Spleen (tissue), 11 donors: ENCODE results near the gene MADD. TPM values are rescaled to one million over a fixed set of nuclear protein-coding genes. Genes with fewer than 3 reads are reported as not detected.

Source experiments
- DNase-seq: peaks from one replicate; pipeline ENCODE4 v3.0.0-alpha.2; 2020
- H3K27ac ChIP-seq, 8 donors: fragments of 200-600 bp; sonication (generic) in 7 of 8; 1 replicate in 4 of 8; 2 replicates in 4 of 8; pipeline versions ENCODE4 v1.5.0 to v1.8.0; 2016 to 2021; ENCODE audit warnings: inconsistent platforms in 4 of 8, mild to moderate bottlenecking in 4 of 8, moderate library complexity in 1 of 8
- H3K27me3 ChIP-seq, 7 donors: fragments of 200-600 bp; sonication (generic) in 6 of 7; replicated peaks in 1 of 7; 1 replicate in 4 of 7; 2 replicates in 3 of 7; pipeline versions ENCODE4 v1.5.0 to v1.8.0; 2016 to 2021; ENCODE audit warnings: inconsistent platforms in 3 of 7, mild to moderate bottlenecking in 1 of 7
- H3K36me3 ChIP-seq, 6 donors: fragments of 200-600 bp; sonication (generic) in 5 of 6; 1 replicate in 4 of 6; 2 replicates in 2 of 6; pipeline versions ENCODE4 v1.5.0 to v1.8.0; 2016 to 2021; ENCODE audit warnings: inconsistent platforms in 2 of 6
- H3K4me1 ChIP-seq, 6 donors: fragments of 200-600 bp; sonication (generic) in 5 of 6; 1 replicate in 3 of 6; 2 replicates in 3 of 6; pipeline versions ENCODE4 v1.5.0 to v1.8.0; 2016 to 2021; ENCODE audit warnings: inconsistent platforms in 3 of 6
- H3K4me3 ChIP-seq, 8 donors: fragments of 200-600 bp; sonication (generic) in 7 of 8; 1 replicate in 4 of 8; 2 replicates in 4 of 8; pipeline versions ENCODE4 v1.5.0 to v1.8.0; 2016 to 2021; ENCODE audit warnings: inconsistent platforms in 4 of 8, mild to moderate bottlenecking in 4 of 8, moderate library complexity in 2 of 8
- H3K9me3 ChIP-seq, 8 donors: fragments of 200-600 bp; sonication (generic) in 7 of 8; 1 replicate in 4 of 8; 2 replicates in 4 of 8; pipeline versions ENCODE4 v1.5.0 to v1.8.0; 2016 to 2021; ENCODE audit warnings: inconsistent platforms in 4 of 8
- POLR2A ChIP-seq, 3 donors: fragments of 450-650 bp; IDR thresholded peaks; one replicate each; pipeline ENCODE4 v1.5.1; 2017; ENCODE audit warnings: antibody characterized with exemption in 3 of 3, mild to moderate bottlenecking in 1 of 3
- POLR2AphosphoS5 ChIP-seq, 3 donors: sonication (generic); formaldehyde crosslinking; IDR thresholded peaks; one replicate each; pipeline ENCODE4 v1.5.1; 2017; ENCODE audit warnings: antibody characterized with exemption in 3 of 3
- WGBS, 5 donors: extraction: QIAGEN DNeasy Blood & Tissue Kit in 3 of 5; methylation state at CpG; one replicate each; pipeline versions ENCODE4 v1.1.5 to v1.1.7; 2013 to 2018; 5-methylcytosine and 5-hydroxymethylcytosine counted together
- intact Hi-C: fragments of 100-400 bp; cut with DNase I; formaldehyde crosslinking; loops from one replicate; pipeline ENCODE4 v1.15.0; 2023; ENCODE audit warnings: low total_unique reads
- polyA plus RNA-seq, 3 donors: library from polyadenylated mRNA; stranded (reverse); fragments of 200-250 nt; gene quantifications; one replicate each; pipeline ENCODE4 v1.2.1, GENCODE V29; 2013
- total RNA-seq, 7 donors: library from RNA; depleted of rRNA in 3 of 7; stranded (reverse); fragments of >200 nt in 3 of 7; fragmentation: NEBNext Ultra II Directional in 4 of 7; extraction: Animal tissue kit (Norgen Biotek cat#: 25700) in 4 of 7; gene quantifications; one replicate each; pipeline versions ENCODE4 v1.1.0 to v1.2.1, GENCODE V29; 2016 to 2021
- TF ChIP-seq, protein P1 (sequence below), 11 experiments: fragments of 200-600 bp in 7 of 11; fragments of 450-650 bp in 4 of 11; sonication (generic) in 4 of 11; IDR thresholded peaks in 8 of 11; conservative IDR thresholded peaks in 3 of 11; 1 replicate in 7 of 11; 2 replicates in 4 of 11; pipeline versions ENCODE4 v1.4.0 to v1.8.0; 2016 to 2021; ENCODE audit warnings: antibody characterized with exemption in 11 of 11, inconsistent platforms in 4 of 11, mild to moderate bottlenecking in 1 of 11
- donor health status: healthy with polysubstance abuse.
- donor health status: DM: no; HTN: no; CAD: no; lungs with moderate emphysema.
- donor health status: DM: no; HTN: no; CAD: no.
- donor health status: Bipolar disorder and iron deficiency.
- donor health status: healthy.
- donor health status: DM: no; HTN: no; CAD: no.
- donor health status: DM: yes; HTN: yes; CAD: no.

MADD gene
- total and polyA plus RNA-seq, 10 donors: 15.7 to 82.4 (median 63.3) TPM

DNA sequence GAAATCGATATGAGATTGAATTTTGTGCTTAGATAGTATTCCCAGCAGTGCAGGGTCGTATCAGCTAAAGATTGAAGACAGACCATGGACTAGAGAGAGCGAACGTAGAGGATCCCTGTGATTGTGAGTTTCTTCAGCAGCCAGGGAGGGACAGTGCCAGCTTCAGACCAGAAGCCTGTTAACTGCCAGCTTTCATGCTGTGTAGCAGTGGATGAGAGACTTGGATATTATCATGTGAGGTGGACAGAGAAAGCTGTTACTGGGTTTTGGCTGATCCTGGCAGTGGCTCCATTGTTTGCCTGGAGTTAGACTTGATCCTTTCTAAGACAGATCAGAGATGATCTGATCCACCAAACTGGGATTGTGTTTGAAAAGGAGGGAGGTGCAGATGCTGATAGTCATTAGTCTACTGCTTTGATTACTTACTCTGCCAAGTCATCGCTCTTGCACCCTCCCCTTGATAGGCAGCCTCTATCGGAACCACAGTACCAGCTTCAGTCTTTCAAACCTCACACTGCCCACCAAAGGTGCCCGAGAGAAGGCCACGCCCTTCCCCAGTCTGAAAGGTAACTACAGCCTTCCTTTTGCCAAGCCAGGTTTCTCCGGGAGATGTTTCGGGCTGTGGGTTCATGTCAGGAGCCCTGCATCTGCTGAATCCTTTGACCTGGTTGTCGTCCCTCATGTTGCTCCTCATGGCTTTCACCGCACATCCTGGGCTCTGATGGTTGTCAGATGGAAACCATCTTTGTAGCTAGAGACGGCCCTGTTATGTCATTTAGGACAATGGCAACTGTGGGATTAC, 16.2 kb downstream of the MADD start:
- intact Hi-C loops: no loop called here
- Histone ChIP-seq H3K27me3 (no peaks in the 10 kb centered on the region), H3K4me1 (no peaks in the 10 kb centered on the region), H3K36me3 (peaks cover 0 to 100% (median 99%) of the 10 kb centered on the region in 6 donors), H3K27ac (no peak overlapping the region), H3K4me3 (no peak overlapping the region), H3K9me3 (no peaks in the 10 kb centered on the region)
- WGBS, 5 donors: 95 to 98% (median 95%) methylated on average over 13 of the region's 13 CpGs
- DNase-seq: no peak
- no peak for TF ChIP-seq POLR2A (IDR thresholded peaks at IDR 0.05)
- TF ChIP-seq, protein P1, sequence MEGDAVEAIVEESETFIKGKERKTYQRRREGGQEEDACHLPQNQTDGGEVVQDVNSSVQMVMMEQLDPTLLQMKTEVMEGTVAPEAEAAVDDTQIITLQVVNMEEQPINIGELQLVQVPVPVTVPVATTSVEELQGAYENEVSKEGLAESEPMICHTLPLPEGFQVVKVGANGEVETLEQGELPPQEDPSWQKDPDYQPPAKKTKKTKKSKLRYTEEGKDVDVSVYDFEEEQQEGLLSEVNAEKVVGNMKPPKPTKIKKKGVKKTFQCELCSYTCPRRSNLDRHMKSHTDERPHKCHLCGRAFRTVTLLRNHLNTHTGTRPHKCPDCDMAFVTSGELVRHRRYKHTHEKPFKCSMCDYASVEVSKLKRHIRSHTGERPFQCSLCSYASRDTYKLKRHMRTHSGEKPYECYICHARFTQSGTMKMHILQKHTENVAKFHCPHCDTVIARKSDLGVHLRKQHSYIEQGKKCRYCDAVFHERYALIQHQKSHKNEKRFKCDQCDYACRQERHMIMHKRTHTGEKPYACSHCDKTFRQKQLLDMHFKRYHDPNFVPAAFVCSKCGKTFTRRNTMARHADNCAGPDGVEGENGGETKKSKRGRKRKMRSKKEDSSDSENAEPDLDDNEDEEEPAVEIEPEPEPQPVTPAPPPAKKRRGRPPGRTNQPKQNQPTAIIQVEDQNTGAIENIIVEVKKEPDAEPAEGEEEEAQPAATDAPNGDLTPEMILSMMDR (IDR thresholded peaks at IDR 0.05 in 8 of 11, conservative IDR thresholded peaks at IDR 0.05 in 3 of 11): no peak

DNA sequence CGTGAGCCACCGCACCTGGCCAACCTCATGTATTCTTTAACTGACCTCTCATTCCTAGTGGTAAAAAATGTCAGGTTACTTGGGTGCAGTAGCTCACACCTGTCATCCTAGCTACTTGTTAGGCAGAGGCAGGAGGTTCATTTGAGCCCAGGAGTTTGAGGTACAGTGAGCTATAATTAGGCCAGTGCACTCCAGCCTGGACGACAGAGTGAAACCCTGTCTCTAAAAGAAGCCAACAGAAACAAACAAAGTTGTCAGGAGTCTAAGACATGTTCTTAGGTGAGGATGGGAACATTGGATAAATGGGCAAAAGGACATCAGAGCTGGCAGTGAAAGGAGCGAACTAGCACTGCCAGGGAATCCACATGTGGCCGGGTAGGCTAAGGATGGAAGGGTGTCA, 18.1 kb downstream of the MADD start:
- Histone ChIP-seq H3K4me3 (no peak overlapping the region), H3K27ac (no peak overlapping the region), H3K4me1 (no peaks in the 10 kb centered on the region), H3K36me3 (peaks cover 0 to 100% (median 99%) of the 10 kb centered on the region in 6 donors), H3K9me3 (no peaks in the 10 kb centered on the region), H3K27me3 (no peaks in the 10 kb centered on the region)
- intact Hi-C loops: no loop called here
- WGBS, 5 donors: 92 to 95% (median 94%) methylated on average over 5 of the region's 5 CpGs
- DNase-seq: no peak
- TF ChIP-seq POLR2A (IDR thresholded peaks at IDR 0.05) (no peak), POLR2AphosphoS5 (IDR thresholded peaks at IDR 0.05) (no peak)
- TF ChIP-seq, protein P1 (IDR thresholded peaks at IDR 0.05 in 8 of 11, conservative IDR thresholded peaks at IDR 0.05 in 3 of 11): no peak

- no peaks in the 10 kb centered on the region for H3K4me1 ChIP-seq
- DNase-seq: no peak
- no peaks in the 10 kb centered on the region for H3K9me3 ChIP-seq
- 94 to 97% (median 96%) methylated on average over 15 of the region's 15 CpGs for WGBS, 5 donors
- H3K27me3 ChIP-seq: no peaks in the 10 kb centered on the region
- intact Hi-C loops: no loop called here
- H3K27ac ChIP-seq: no peak overlapping the region
- peaks cover 0 to 100% (median 97%) of the 10 kb centered on the region in 6 donors for H3K36me3 ChIP-seq
- TF ChIP-seq, protein P1 (IDR thresholded peaks at IDR 0.05 in 8 of 11, conservative IDR thresholded peaks at IDR 0.05 in 3 of 11): no peak
- TF ChIP-seq POLR2AphosphoS5 (IDR thresholded peaks at IDR 0.05): peak in 1 of 3 donors; percentile 41
- H3K4me3 ChIP-seq: no peak overlapping the region
Observed at GRCh38 chr11:47289856-47290255, 19.9 kb downstream of the MADD start.

DNA sequence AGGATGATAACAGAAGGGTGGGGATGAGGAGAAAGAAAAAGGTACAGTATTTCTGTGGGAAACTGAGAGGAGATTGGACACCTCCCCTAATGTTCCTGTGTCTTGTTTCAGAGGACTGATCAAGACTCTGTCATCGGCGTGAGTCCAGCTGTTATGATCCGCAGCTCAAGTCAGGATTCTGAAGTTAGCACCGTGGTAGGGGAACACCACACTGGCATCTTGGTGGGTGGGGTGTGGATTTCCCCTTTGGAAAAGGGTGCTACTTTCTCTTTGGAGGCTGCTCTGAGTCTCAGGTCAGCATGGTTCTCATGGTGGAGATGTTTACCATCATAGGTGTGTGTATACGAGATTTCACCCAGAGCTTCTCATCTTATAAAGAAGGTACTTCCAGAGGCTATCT, 25.5 kb downstream of the MADD start:
- Histone ChIP-seq H3K36me3 (peaks cover 0 to 100% (median 97%) of the 10 kb centered on the region in 6 donors), H3K27me3 (no peaks in the 10 kb centered on the region), H3K27ac (no peak overlapping the region), H3K4me1 (no peaks in the 10 kb centered on the region), H3K9me3 (peaks cover 0 to 23% (median 13%) of the 10 kb centered on the region in 8 donors), H3K4me3 (no peak overlapping the region)
- DNase-seq: no peak
- TF ChIP-seq POLR2A (IDR thresholded peaks at IDR 0.05) (no peak), POLR2AphosphoS5 (IDR thresholded peaks at IDR 0.05) (no peak)
- TF ChIP-seq, protein P1 (IDR thresholded peaks at IDR 0.05 in 8 of 11, conservative IDR thresholded peaks at IDR 0.05 in 3 of 11): no peak
- WGBS, 5 donors: 91 to 97% (median 91%) methylated on average over 5 of the region's 5 CpGs
- intact Hi-C loops: no loop called here
